Omental fat pad (tissue), 4 donors: ENCODE data around the gene RGS6. TPM values are rescaled to one million over a fixed set of nuclear protein-coding genes. Genes with fewer than 3 reads are reported as not detected.

Source experiments
- ATAC-seq: fragments of 150-250 bp; one replicate; pipeline ENCODE4 v1.9.1; 2016; ENCODE audit warnings: mild to moderate bottlenecking, moderate library complexity; ENCODE audit not compliant: low FRiP score
- DNase-seq: peaks from one replicate; pipeline ENCODE4 v3.0.0-alpha.2; 2019; ENCODE audit warnings: low spot score
- total RNA-seq, 4 donors: library from RNA; depleted of rRNA; stranded (reverse); fragments of >200 nt; gene quantifications; one replicate each; pipeline ENCODE4 v1.1.0, GENCODE V29; 2016
- TF ChIP-seq, protein P1 (sequence below), 3 donors: fragments of 450-650 bp; IDR thresholded peaks; one replicate each; pipeline ENCODE4 v1.5.1; 2016 to 2017; ENCODE audit warnings: antibody characterized with exemption in 3 of 3, mild to moderate bottlenecking in 3 of 3, moderate library complexity in 2 of 3

RGS6 gene
- total RNA-seq, 4 donors from 2014 or later = 5.2 to 27.3 (median 6.9) TPM

GRCh38 chr14:72546344-72547016, 614.3 kb downstream of the RGS6 start:
- TF ChIP-seq, protein P1, sequence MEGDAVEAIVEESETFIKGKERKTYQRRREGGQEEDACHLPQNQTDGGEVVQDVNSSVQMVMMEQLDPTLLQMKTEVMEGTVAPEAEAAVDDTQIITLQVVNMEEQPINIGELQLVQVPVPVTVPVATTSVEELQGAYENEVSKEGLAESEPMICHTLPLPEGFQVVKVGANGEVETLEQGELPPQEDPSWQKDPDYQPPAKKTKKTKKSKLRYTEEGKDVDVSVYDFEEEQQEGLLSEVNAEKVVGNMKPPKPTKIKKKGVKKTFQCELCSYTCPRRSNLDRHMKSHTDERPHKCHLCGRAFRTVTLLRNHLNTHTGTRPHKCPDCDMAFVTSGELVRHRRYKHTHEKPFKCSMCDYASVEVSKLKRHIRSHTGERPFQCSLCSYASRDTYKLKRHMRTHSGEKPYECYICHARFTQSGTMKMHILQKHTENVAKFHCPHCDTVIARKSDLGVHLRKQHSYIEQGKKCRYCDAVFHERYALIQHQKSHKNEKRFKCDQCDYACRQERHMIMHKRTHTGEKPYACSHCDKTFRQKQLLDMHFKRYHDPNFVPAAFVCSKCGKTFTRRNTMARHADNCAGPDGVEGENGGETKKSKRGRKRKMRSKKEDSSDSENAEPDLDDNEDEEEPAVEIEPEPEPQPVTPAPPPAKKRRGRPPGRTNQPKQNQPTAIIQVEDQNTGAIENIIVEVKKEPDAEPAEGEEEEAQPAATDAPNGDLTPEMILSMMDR (IDR thresholded peaks at IDR 0.05) = no peak
- DNase-seq (no peak), ATAC-seq (no peak)

DNA sequence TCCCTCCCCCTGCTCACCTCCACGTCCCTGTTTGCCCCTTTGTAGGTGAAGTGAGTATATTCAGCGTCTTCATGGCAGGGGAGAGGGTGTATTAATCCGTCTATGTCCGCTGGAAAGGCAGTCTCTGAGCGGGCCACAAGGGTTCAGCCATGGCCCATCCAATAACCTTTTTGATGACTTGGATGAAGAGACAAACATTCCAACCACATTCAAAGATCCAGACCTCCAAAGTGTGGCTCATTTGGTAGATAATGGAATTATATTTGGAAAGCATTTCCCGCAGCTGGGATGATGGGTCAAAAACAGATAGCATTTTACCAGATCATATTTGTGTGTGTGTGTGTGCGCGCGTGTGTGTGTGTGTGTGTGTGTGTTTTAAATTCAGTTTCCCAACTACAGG, 615.8 kb downstream of the RGS6 start:
- no peak for ATAC-seq
- no peak for DNase-seq
- TF ChIP-seq, protein P1 (IDR thresholded peaks at IDR 0.05) = no peak

DNA sequence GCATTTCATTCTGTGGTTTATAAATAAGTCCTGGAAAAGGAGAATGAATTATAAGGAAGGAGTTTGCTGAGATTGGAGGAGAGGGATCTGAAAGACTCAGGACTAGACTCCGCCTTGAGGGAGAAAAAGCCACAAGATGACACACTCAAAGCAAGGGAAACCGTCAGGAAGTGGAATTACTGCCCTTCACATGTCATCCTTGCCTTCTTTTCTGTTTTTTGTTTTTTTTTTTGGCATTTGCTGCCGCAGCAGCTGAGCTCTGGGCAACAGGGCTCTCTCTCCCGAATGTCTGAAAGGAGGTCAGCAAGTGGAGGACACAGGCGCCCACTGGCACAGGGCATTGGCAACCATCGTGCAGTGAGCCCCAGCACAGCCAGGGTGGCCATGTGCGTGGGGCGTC, 616.8 kb downstream of the RGS6 start:
- TF ChIP-seq, protein P1 (IDR thresholded peaks at IDR 0.05) = no peak
- DNase-seq (no peak), ATAC-seq (no peak)

GRCh38 chr14:72549854-72550253, 617.6 kb downstream of the RGS6 start:
- TF ChIP-seq, protein P1 (IDR thresholded peaks at IDR 0.05) = no peak
- ATAC-seq (no peak), DNase-seq (no peak)

DNA sequence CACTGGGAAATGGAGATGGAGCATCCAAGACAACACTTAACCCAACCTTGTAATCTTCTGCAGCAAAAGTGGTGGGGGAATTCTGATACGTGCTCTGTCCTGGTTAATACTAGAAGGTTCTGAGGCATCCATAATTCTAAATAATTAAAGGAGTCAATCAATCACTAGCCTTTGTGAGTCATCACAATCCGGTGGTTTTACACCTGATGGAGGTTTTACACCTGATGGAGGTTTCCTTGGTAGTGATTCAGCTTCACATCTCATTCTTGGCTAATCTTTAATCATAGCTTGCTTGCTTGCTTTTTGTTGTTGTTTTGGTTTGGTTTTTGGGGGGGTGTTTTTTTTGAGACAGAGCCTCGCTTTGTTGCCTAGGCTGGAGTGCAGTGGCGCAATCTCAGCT, 618.3 kb downstream of the RGS6 start:
- TF ChIP-seq, protein P1 (IDR thresholded peaks at IDR 0.05) = no peak
- no peak for ATAC-seq
- DNase-seq = no peak

- TF ChIP-seq, protein P1 (IDR thresholded peaks at IDR 0.05) = no peak
- no peak for DNase-seq
- no peak for ATAC-seq
Measured at GRCh38 chr14:72552236-72552635, 620.0 kb downstream of the RGS6 start.

DNA sequence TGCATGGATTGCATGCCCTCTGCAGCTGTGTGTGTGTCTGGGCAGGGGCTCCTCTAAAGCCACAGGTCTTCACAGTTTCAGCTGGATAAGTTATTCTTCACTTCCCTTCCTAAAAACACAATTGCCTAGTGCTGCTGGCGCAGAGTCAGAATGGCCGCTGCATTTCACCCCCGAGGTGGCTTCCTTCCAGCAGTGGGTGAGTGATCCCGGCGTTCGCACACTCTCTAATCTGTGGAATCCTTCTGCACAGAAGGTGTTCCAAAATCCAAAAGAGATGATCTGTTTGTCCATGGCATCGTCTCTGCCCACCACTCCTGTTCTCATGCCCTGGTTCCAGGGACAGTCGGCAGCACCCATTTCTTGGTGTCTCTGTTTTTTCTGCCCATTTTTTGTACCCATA, 620.9 kb downstream of the RGS6 start:
- ATAC-seq = no peak
- DNase-seq = no peak
- TF ChIP-seq, protein P1 (IDR thresholded peaks at IDR 0.05) = no peak
